Stimulated activated naive CD8-positive, alpha-beta T cell treated with anti-CD3 and anti-CD28 coated beads, Interleukin-15, Interleukin-2, amounts not matched to agents 100 ng/mL and 50 ng/mL, for 24 hours (primary cell): ENCODE data around the gene YTHDF2.
"Not testable (repeated sequence)": the region's sequence is repeated elsewhere in the genome, so short reads cannot be mapped to it uniquely, and the experiment has no call there.

Experiments used
- H3K27ac Mint-ChIP-seq: one replicate; pipeline ENCODE4 v1.8.0; 2021; ENCODE audit warnings: mild to moderate bottlenecking, mixed read lengths
- H3K27me3 Mint-ChIP-seq: one replicate; pipeline ENCODE4 v1.8.0; 2021; ENCODE audit warnings: mixed read lengths
- H3K36me3 Mint-ChIP-seq: one replicate; pipeline ENCODE4 v1.8.0; 2021; ENCODE audit warnings: low read depth, mixed read lengths
- H3K4me1 Mint-ChIP-seq: one replicate; pipeline ENCODE4 v1.8.0; 2021; ENCODE audit warnings: low read depth, mixed read lengths
- H3K4me3 Mint-ChIP-seq: one replicate; pipeline ENCODE4 v1.8.0; 2021; ENCODE audit warnings: mild to moderate bottlenecking, mixed read lengths
- H3K9me3 Mint-ChIP-seq: one replicate; pipeline ENCODE4 v1.8.0; 2021; ENCODE audit warnings: mixed read lengths

YTHDF2 gene

GRCh38 chr1:28776341-28776740 is 39.6 kb downstream of the YTHDF2 start:
- Mint-ChIP-seq H3K4me3 (no peak overlapping the region), H3K36me3 (peaks cover 6% of the 10 kb centered on the region), H3K9me3 (no peaks in the 10 kb centered on the region), H3K4me1 (peaks cover 11% of the 10 kb centered on the region), H3K27me3 (no peaks in the 10 kb centered on the region), H3K27ac (no peak overlapping the region)

GRCh38 chr1:28778021-28778420 is 41.3 kb downstream of the YTHDF2 start:
- Mint-ChIP-seq H3K4me1 (peaks cover 11% of the 10 kb centered on the region), H3K4me3 (no peak overlapping the region), H3K27me3 (no peaks in the 10 kb centered on the region), H3K27ac (no peak overlapping the region), H3K9me3 (no peaks in the 10 kb centered on the region), H3K36me3 (no peaks in the 10 kb centered on the region)

- no peak overlapping the region for H3K4me3 Mint-ChIP-seq
- H3K36me3 Mint-ChIP-seq = no peaks in the 10 kb centered on the region
- no peak overlapping the region for H3K27ac Mint-ChIP-seq
- no peaks in the 10 kb centered on the region for H3K9me3 Mint-ChIP-seq
- H3K4me1 Mint-ChIP-seq = peaks cover 8% of the 10 kb centered on the region
- no peaks in the 10 kb centered on the region for H3K27me3 Mint-ChIP-seq
These were observed 43.1 kb downstream of the YTHDF2 start for GRCh38 chr1:28779751-28780408.

GRCh38 chr1:28781305-28781704 is 44.6 kb downstream of the YTHDF2 start:
- peaks cover 7% of the 10 kb centered on the region for H3K4me1 Mint-ChIP-seq
- no peaks in the 10 kb centered on the region for H3K9me3 Mint-ChIP-seq
- no peak overlapping the region for H3K4me3 Mint-ChIP-seq
- no peak overlapping the region for H3K27ac Mint-ChIP-seq
- H3K27me3 Mint-ChIP-seq = no peaks in the 10 kb centered on the region
- H3K36me3 Mint-ChIP-seq = no peaks in the 10 kb centered on the region

- peaks cover 7% of the 10 kb centered on the region for H3K4me1 Mint-ChIP-seq
- no peak overlapping the region for H3K27ac Mint-ChIP-seq
- no peaks in the 10 kb centered on the region for H3K36me3 Mint-ChIP-seq
- no peak overlapping the region for H3K4me3 Mint-ChIP-seq
- H3K9me3 Mint-ChIP-seq = no peaks in the 10 kb centered on the region
- no peaks in the 10 kb centered on the region for H3K27me3 Mint-ChIP-seq
These were observed 45.3 kb downstream of the YTHDF2 start for GRCh38 chr1:28782011-28782410.

GRCh38 chr1:28783363-28783762 is 46.6 kb downstream of the YTHDF2 start:
- no peaks in the 10 kb centered on the region for H3K36me3 Mint-ChIP-seq
- no peaks in the 10 kb centered on the region for H3K27me3 Mint-ChIP-seq
- H3K4me3 Mint-ChIP-seq = no peak overlapping the region
- H3K9me3 Mint-ChIP-seq = no peaks in the 10 kb centered on the region
- H3K27ac Mint-ChIP-seq = no peak overlapping the region
- H3K4me1 Mint-ChIP-seq = peaks cover 7% of the 10 kb centered on the region

GRCh38 chr1:28789412-28789811 is 52.7 kb downstream of the YTHDF2 start:
- Mint-ChIP-seq H3K9me3 (no peaks in the 10 kb centered on the region), H3K4me3 (no peak overlapping the region), H3K27me3 (no peaks in the 10 kb centered on the region)

GRCh38 chr1:28789816-28790215 is 53.1 kb downstream of the YTHDF2 start:
- H3K36me3 Mint-ChIP-seq = no peaks in the 10 kb centered on the region
- peaks cover 7% of the 10 kb centered on the region for H3K4me1 Mint-ChIP-seq
- no peak overlapping the region for H3K27ac Mint-ChIP-seq
- H3K4me3 Mint-ChIP-seq = no peak overlapping the region
- H3K27me3 Mint-ChIP-seq = no peaks in the 10 kb centered on the region
- H3K9me3 Mint-ChIP-seq = no peaks in the 10 kb centered on the region

More at GRCh38 chr1:28789412-28789811, 52.7 kb downstream of the YTHDF2 start:
- Mint-ChIP-seq H3K36me3 (no peaks in the 10 kb centered on the region), H3K4me1 (peaks cover 7% of the 10 kb centered on the region), H3K27ac (no peak overlapping the region)

- H3K27ac Mint-ChIP-seq = no peak overlapping the region
- H3K36me3 Mint-ChIP-seq = no peaks in the 10 kb centered on the region
- no peaks in the 10 kb centered on the region for H3K9me3 Mint-ChIP-seq
- H3K4me3 Mint-ChIP-seq = no peak overlapping the region
- H3K27me3 Mint-ChIP-seq = no peaks in the 10 kb centered on the region
- H3K4me1 Mint-ChIP-seq = peaks cover 3% of the 10 kb centered on the region
These were observed 53.8 kb downstream of the YTHDF2 start for GRCh38 chr1:28790377-28791035.

- not testable (repeated sequence) for H3K27ac Mint-ChIP-seq, H3K4me1 Mint-ChIP-seq, H3K4me3 Mint-ChIP-seq, H3K27me3 Mint-ChIP-seq, H3K9me3 Mint-ChIP-seq, H3K36me3 Mint-ChIP-seq
These were observed 55.2 kb downstream of the YTHDF2 start for GRCh38 chr1:28791929-28792328.

- H3K4me1 Mint-ChIP-seq = no peaks in the 10 kb centered on the region
- H3K27ac Mint-ChIP-seq = no peak overlapping the region
- no peaks in the 10 kb centered on the region for H3K36me3 Mint-ChIP-seq
- H3K4me3 Mint-ChIP-seq = no peak overlapping the region
- H3K9me3 Mint-ChIP-seq = no peaks in the 10 kb centered on the region
- H3K27me3 Mint-ChIP-seq = no peaks in the 10 kb centered on the region
These were observed 55.9 kb downstream of the YTHDF2 start for GRCh38 chr1:28792644-28793121.

GRCh38 chr1:28794582-28794981 is 57.8 kb downstream of the YTHDF2 start:
- H3K27me3 Mint-ChIP-seq, H3K9me3 Mint-ChIP-seq, H3K36me3 Mint-ChIP-seq, H3K27ac Mint-ChIP-seq, H3K4me3 Mint-ChIP-seq, H3K4me1 Mint-ChIP-seq: not testable (repeated sequence)

- Mint-ChIP-seq H3K4me3 (no peak overlapping the region), H3K4me1 (no peaks in the 10 kb centered on the region), H3K9me3 (no peaks in the 10 kb centered on the region), H3K36me3 (no peaks in the 10 kb centered on the region), H3K27ac (no peak overlapping the region), H3K27me3 (peaks cover 4% of the 10 kb centered on the region)
These were observed 59.8 kb downstream of the YTHDF2 start for GRCh38 chr1:28796352-28797211.

- H3K9me3 Mint-ChIP-seq = no peaks in the 10 kb centered on the region
- H3K27me3 Mint-ChIP-seq = peaks cover 4% of the 10 kb centered on the region
- H3K4me1 Mint-ChIP-seq = no peaks in the 10 kb centered on the region
- H3K27ac Mint-ChIP-seq = no peak overlapping the region
- no peaks in the 10 kb centered on the region for H3K36me3 Mint-ChIP-seq
- no peak overlapping the region for H3K4me3 Mint-ChIP-seq
These were observed 63.6 kb downstream of the YTHDF2 start for GRCh38 chr1:28800324-28800723.

- H3K4me1 Mint-ChIP-seq = no peaks in the 10 kb centered on the region
- no peaks in the 10 kb centered on the region for H3K36me3 Mint-ChIP-seq
- H3K9me3 Mint-ChIP-seq = no peaks in the 10 kb centered on the region
- no peak overlapping the region for H3K4me3 Mint-ChIP-seq
- H3K27me3 Mint-ChIP-seq = peaks cover 4% of the 10 kb centered on the region
- no peak overlapping the region for H3K27ac Mint-ChIP-seq
These were observed 64.7 kb downstream of the YTHDF2 start for GRCh38 chr1:28801461-28801860.
